Activated T-helper 2 cell treated with anti-CD3 and anti-CD28 coated beads, Interferon-gamma antibody, Interleukin-2, Interleukin-4, amounts not matched to agents 10 μg/mL and 5 μg/mL and 100 μg/mL, durations not matched to agents 14 hours and 24 hours and 36 hours (primary cell): Measurements from ENCODE around the gene INHBB. TPM values are rescaled to one million over a fixed set of nuclear protein-coding genes. Genes with fewer than 3 reads are reported as not detected.

Experiments used
- DNase-seq: peaks from one replicate; pipeline ENCODE4 v3.0.0; 2021; ENCODE audit warnings: low spot score
- H3K27ac Mint-ChIP-seq: one replicate; pipeline ENCODE4 v1.8.0; 2021; ENCODE audit warnings: mixed read lengths
- H3K27me3 Mint-ChIP-seq: one replicate; pipeline ENCODE4 v1.8.0; 2021; ENCODE audit warnings: low read depth, mixed read lengths
- H3K36me3 Mint-ChIP-seq: one replicate; pipeline ENCODE4 v1.8.0; 2021; ENCODE audit warnings: low read depth, mixed read lengths
- H3K4me1 Mint-ChIP-seq: one replicate; pipeline ENCODE4 v1.8.0; 2021; ENCODE audit warnings: low read depth, mixed read lengths
- H3K4me3 Mint-ChIP-seq: one replicate; pipeline ENCODE4 v1.8.0; 2021; ENCODE audit warnings: low read depth, mild to moderate bottlenecking, moderate library complexity, mixed read lengths
- H3K9me3 Mint-ChIP-seq: one replicate; pipeline ENCODE4 v1.8.0; 2021; ENCODE audit warnings: mixed read lengths
- intact Hi-C: fragments of 100-400 bp; cut with micrococcal nuclease; formaldehyde crosslinking; loops from one replicate; pipeline ENCODE4 v1.15.1; 2023
- total RNA-seq: library from RNA; stranded (reverse); gene quantifications from 2 replicates; pipeline ENCODE4 v1.2.3, GENCODE V29; 2022

INHBB gene
- total RNA-seq, 1 donor from 2014 or later, result not detected

GRCh38 chr2:120371969-120372625 lies 26.2 kb downstream of the INHBB start:
- intact Hi-C loops, result no loop called here
- DNase-seq, result no peak
- H3K4me1 Mint-ChIP-seq, result no peaks in the 10 kb centered on the region
- H3K36me3 Mint-ChIP-seq, result no peaks in the 10 kb centered on the region
- peaks cover 10% of the 10 kb centered on the region for H3K27me3 Mint-ChIP-seq
- H3K27ac Mint-ChIP-seq, result no peak overlapping the region
- H3K9me3 Mint-ChIP-seq, result no peaks in the 10 kb centered on the region
- no peak overlapping the region for H3K4me3 Mint-ChIP-seq

- H3K36me3 Mint-ChIP-seq, result no peaks in the 10 kb centered on the region
- intact Hi-C loops, result no loop called here
- no peaks in the 10 kb centered on the region for H3K4me1 Mint-ChIP-seq
- no peak overlapping the region for H3K4me3 Mint-ChIP-seq
- no peak for DNase-seq
- no peaks in the 10 kb centered on the region for H3K9me3 Mint-ChIP-seq
- no peak overlapping the region for H3K27ac Mint-ChIP-seq
- peaks cover 10% of the 10 kb centered on the region for H3K27me3 Mint-ChIP-seq
Measured at GRCh38 chr2:120372816-120373215, 26.9 kb downstream of the INHBB start.

- Mint-ChIP-seq H3K4me3 (no peak overlapping the region), H3K4me1 (no peaks in the 10 kb centered on the region), H3K9me3 (no peaks in the 10 kb centered on the region), H3K36me3 (no peaks in the 10 kb centered on the region), H3K27ac (no peak overlapping the region), H3K27me3 (peaks cover 10% of the 10 kb centered on the region)
- intact Hi-C loops, result no loop called here
- no peak for DNase-seq
Measured at GRCh38 chr2:120373424-120373823, 27.5 kb downstream of the INHBB start.

GRCh38 chr2:120374821-120375220 lies 28.9 kb downstream of the INHBB start:
- peaks cover 8% of the 10 kb centered on the region for H3K27me3 Mint-ChIP-seq
- no peak overlapping the region for H3K4me3 Mint-ChIP-seq
- H3K9me3 Mint-ChIP-seq, result no peaks in the 10 kb centered on the region
- H3K36me3 Mint-ChIP-seq, result no peaks in the 10 kb centered on the region
- no peak overlapping the region for H3K27ac Mint-ChIP-seq
- intact Hi-C loops, result no loop called here
- no peaks in the 10 kb centered on the region for H3K4me1 Mint-ChIP-seq
- no peak for DNase-seq

GRCh38 chr2:120375251-120376020 lies 29.5 kb downstream of the INHBB start:
- H3K4me1 Mint-ChIP-seq, result no peaks in the 10 kb centered on the region
- no peak overlapping the region for H3K4me3 Mint-ChIP-seq
- H3K27ac Mint-ChIP-seq, result no peak overlapping the region
- intact Hi-C loops, result no loop called here
- H3K9me3 Mint-ChIP-seq, result no peaks in the 10 kb centered on the region
- no peak for DNase-seq
- no peaks in the 10 kb centered on the region for H3K36me3 Mint-ChIP-seq
- H3K27me3 Mint-ChIP-seq, result peaks cover 5% of the 10 kb centered on the region

GRCh38 chr2:120376101-120376500 lies 30.2 kb downstream of the INHBB start:
- Mint-ChIP-seq H3K4me3 (no peak overlapping the region), H3K36me3 (no peaks in the 10 kb centered on the region), H3K9me3 (no peaks in the 10 kb centered on the region), H3K27me3 (peaks cover 3% of the 10 kb centered on the region), H3K4me1 (no peaks in the 10 kb centered on the region), H3K27ac (no peak overlapping the region)
- no peak for DNase-seq
- intact Hi-C loops, result no loop called here

GRCh38 chr2:120376679-120377640 lies 31.0 kb downstream of the INHBB start:
- intact Hi-C loops, result no loop called here
- no peaks in the 10 kb centered on the region for H3K4me1 Mint-ChIP-seq
- H3K4me3 Mint-ChIP-seq, result no peak overlapping the region
- no peak for DNase-seq
- no peaks in the 10 kb centered on the region for H3K9me3 Mint-ChIP-seq
- no peaks in the 10 kb centered on the region for H3K27me3 Mint-ChIP-seq
- no peak overlapping the region for H3K27ac Mint-ChIP-seq
- no peaks in the 10 kb centered on the region for H3K36me3 Mint-ChIP-seq

- H3K4me3 Mint-ChIP-seq, result no peak overlapping the region
Measured at GRCh38 chr2:120378605-120379004, 32.7 kb downstream of the INHBB start.

GRCh38 chr2:120379916-120380893 lies 34.3 kb downstream of the INHBB start:
- H3K27me3 Mint-ChIP-seq, result no peaks in the 10 kb centered on the region
- no peak overlapping the region for H3K4me3 Mint-ChIP-seq
- no peaks in the 10 kb centered on the region for H3K4me1 Mint-ChIP-seq
- intact Hi-C loops, result no loop called here
- H3K27ac Mint-ChIP-seq, result no peak overlapping the region
- H3K9me3 Mint-ChIP-seq, result no peaks in the 10 kb centered on the region
- no peaks in the 10 kb centered on the region for H3K36me3 Mint-ChIP-seq
- DNase-seq, result no peak

More at GRCh38 chr2:120378605-120379004, 32.7 kb downstream of the INHBB start:
- H3K27me3 Mint-ChIP-seq, result no peaks in the 10 kb centered on the region
- no peaks in the 10 kb centered on the region for H3K9me3 Mint-ChIP-seq
- H3K27ac Mint-ChIP-seq, result no peak overlapping the region
- no peaks in the 10 kb centered on the region for H3K4me1 Mint-ChIP-seq
- DNase-seq, result no peak
- no peaks in the 10 kb centered on the region for H3K36me3 Mint-ChIP-seq
- intact Hi-C loops, result no loop called here

- no peaks in the 10 kb centered on the region for H3K9me3 Mint-ChIP-seq
Measured at GRCh38 chr2:120381192-120381591, 35.3 kb downstream of the INHBB start.

GRCh38 chr2:120381661-120382060 lies 35.7 kb downstream of the INHBB start:
- no peak overlapping the region for H3K27ac Mint-ChIP-seq
- H3K4me3 Mint-ChIP-seq, result no peak overlapping the region
- no peaks in the 10 kb centered on the region for H3K27me3 Mint-ChIP-seq
- no peaks in the 10 kb centered on the region for H3K9me3 Mint-ChIP-seq
- no peaks in the 10 kb centered on the region for H3K4me1 Mint-ChIP-seq
- no peak for DNase-seq
- intact Hi-C loops, result no loop called here
- H3K36me3 Mint-ChIP-seq, result no peaks in the 10 kb centered on the region

More at GRCh38 chr2:120381192-120381591, 35.3 kb downstream of the INHBB start:
- H3K36me3 Mint-ChIP-seq, result no peaks in the 10 kb centered on the region
- DNase-seq, result no peak
- H3K4me3 Mint-ChIP-seq, result no peak overlapping the region
- H3K27me3 Mint-ChIP-seq, result no peaks in the 10 kb centered on the region
- no peaks in the 10 kb centered on the region for H3K4me1 Mint-ChIP-seq
- intact Hi-C loops, result no loop called here
- H3K27ac Mint-ChIP-seq, result no peak overlapping the region
